MM.1S (cell line): ENCODE data around the gene PIAS2.

ENCODE experiments used
- CTCF ChIP-seq: fragments of 300-600 bp; sonication (generic); IDR thresholded peaks from 2 replicates; pipeline ENCODE4 v1.5.1; 2016; ENCODE audit warnings: antibody characterized with exemption, low read length, mixed read lengths
- EZH2phosphoT487 ChIP-seq: fragments of 300-600 bp; sonication (generic); IDR thresholded peaks from 2 replicates; pipeline ENCODE4 v1.6.1; 2018; ENCODE audit warnings: antibody characterized with exemption, low read length

GRCh38 chr18:46830633-46831032, 86.7 kb downstream of the PIAS2 start:
- no peak for TF ChIP-seq EZH2phosphoT487
- no peak for TF ChIP-seq CTCF
